Measurements from ENCODE around the gene STK26. TPM values are rescaled to one million over a fixed set of nuclear protein-coding genes. Genes with fewer than 3 reads are reported as not detected.

STK26 gene
- total and polyA plus RNA-seq, 3 donors from 2014 or later: 3.5 to 3.7 (median 3.7) TPM

- intact Hi-C loops (cut with DNase I; ENCODE audit: low total_unique reads): no loop called here
- TF ChIP-seq POLR2A (IDR thresholded peaks at IDR 0.05) (no peak), CTCF (IDR thresholded peaks at IDR 0.05) (no peak)
- H3K27ac ChIP-seq: no peak overlapping the region
- no peaks in the 10 kb centered on the region for H3K27me3 ChIP-seq
- no peak overlapping the region for H3K4me3 ChIP-seq
- no peak for DNase-seq
- no peaks in the 10 kb centered on the region for H3K4me1 ChIP-seq
- 85 to 91% methylated on average over 3 of the region's 3 CpGs for WGBS, 2 donors
- no peaks in the 10 kb centered on the region for H3K36me3 ChIP-seq (ENCODE audit: low read depth, missing control alignments)
- H3K9me3 ChIP-seq: no peaks in the 10 kb centered on the region
Measured at GRCh38 chrX:132033166-132033565, 10.1 kb downstream of the STK26 start.

GRCh38 chrX:132034648-132035047, 11.5 kb downstream of the STK26 start:
- H3K36me3 ChIP-seq (ENCODE audit: low read depth, missing control alignments): no peaks in the 10 kb centered on the region
- H3K27me3 ChIP-seq: no peaks in the 10 kb centered on the region
- no peak for DNase-seq
- 70 to 82% methylated on average over 3 of the region's 3 CpGs for WGBS, 2 donors
- TF ChIP-seq CTCF (IDR thresholded peaks at IDR 0.05) (no peak), POLR2A (IDR thresholded peaks at IDR 0.05) (no peak)
- no peak overlapping the region for H3K27ac ChIP-seq
- no peak overlapping the region for H3K4me3 ChIP-seq
- no peaks in the 10 kb centered on the region for H3K9me3 ChIP-seq
- no peaks in the 10 kb centered on the region for H3K4me1 ChIP-seq
- intact Hi-C loops (cut with DNase I; ENCODE audit: low total_unique reads): no loop called here

- Histone ChIP-seq H3K9me3 (no peaks in the 10 kb centered on the region), H3K27ac (no peak overlapping the region), H3K4me3 (no peak overlapping the region), H3K4me1 (no peaks in the 10 kb centered on the region), H3K27me3 (no peaks in the 10 kb centered on the region), H3K36me3 (ENCODE audit: low read depth, missing control alignments) (no peaks in the 10 kb centered on the region)
- whole genome bisulfite sequencing, 2 donors: 79 to 83% methylated on average over 5 of the region's 5 CpGs
- no peak for DNase-seq
- no peak for TF ChIP-seq POLR2A (IDR thresholded peaks at IDR 0.05)
- intact Hi-C loops (cut with DNase I; ENCODE audit: low total_unique reads): no loop called here
Measured at GRCh38 chrX:132037479-132037993, 14.4 kb downstream of the STK26 start.

GRCh38 chrX:132040066-132040465, 17.0 kb downstream of the STK26 start:
- H3K27me3 ChIP-seq: no peaks in the 10 kb centered on the region
- H3K27ac ChIP-seq: no peak overlapping the region
- H3K4me1 ChIP-seq: no peaks in the 10 kb centered on the region
- DNase-seq: no peak
- no peaks in the 10 kb centered on the region for H3K9me3 ChIP-seq
- no peaks in the 10 kb centered on the region for H3K36me3 ChIP-seq (ENCODE audit: low read depth, missing control alignments)
- no peak for TF ChIP-seq CTCF (IDR thresholded peaks at IDR 0.05)
- TF ChIP-seq POLR2A (IDR thresholded peaks at IDR 0.05): no peak
- WGBS, 2 donors: 74 to 97% methylated on average over 2 of the region's 2 CpGs
- intact Hi-C loops (cut with DNase I; ENCODE audit: low total_unique reads): no loop called here
- no peak overlapping the region for H3K4me3 ChIP-seq

GRCh38 chrX:132041015-132041414, 17.9 kb downstream of the STK26 start:
- H3K9me3 ChIP-seq: no peaks in the 10 kb centered on the region
- H3K27ac ChIP-seq: no peak overlapping the region
- intact Hi-C loops (cut with DNase I; ENCODE audit: low total_unique reads): no loop called here
- WGBS, 2 donors: 84 to 88% methylated on average over 4 of the region's 4 CpGs
- H3K4me1 ChIP-seq: no peaks in the 10 kb centered on the region
- TF ChIP-seq POLR2A (IDR thresholded peaks at IDR 0.05) (no peak), CTCF (IDR thresholded peaks at IDR 0.05) (no peak)
- H3K27me3 ChIP-seq: no peaks in the 10 kb centered on the region
- no peaks in the 10 kb centered on the region for H3K36me3 ChIP-seq (ENCODE audit: low read depth, missing control alignments)
- no peak for DNase-seq
- no peak overlapping the region for H3K4me3 ChIP-seq
